ENCODE results near the gene ABCB10. TPM values are rescaled to one million over a fixed set of nuclear protein-coding genes. Genes with fewer than 3 reads are reported as not detected.

ABCB10 gene
- total RNA-seq, 1 donor from 2014 or later, result 16.4 TPM

DNA sequence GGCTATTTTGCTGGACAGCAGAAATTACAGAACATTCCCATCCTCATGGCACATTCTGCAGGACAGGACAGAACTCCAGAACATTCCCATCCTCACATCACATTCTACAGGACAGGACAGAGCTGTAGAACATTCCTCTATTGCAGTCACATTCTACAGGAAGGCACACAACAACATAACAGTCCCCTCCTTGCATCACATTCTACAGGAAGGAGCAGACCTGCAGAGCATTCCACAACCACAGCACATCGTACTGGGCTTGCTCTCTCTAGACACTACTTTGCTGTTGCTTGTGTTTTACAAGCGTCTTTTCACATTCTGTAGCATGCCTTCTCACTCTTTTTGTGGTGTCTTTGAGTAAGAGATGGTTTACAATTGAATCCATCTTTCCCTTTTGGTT is 26.8 kb upstream of the ABCB10 start:
- H3K27ac ChIP-seq (ENCODE audit: low read depth, low read length), result no peak overlapping the region
- no peaks in the 10 kb centered on the region for H3K27me3 ChIP-seq (ENCODE audit: insufficient read depth, low read length)
- H3K4me3 ChIP-seq (ENCODE audit: insufficient read depth, low read depth, low read length), result no peak overlapping the region
- H3K79me2 ChIP-seq (ENCODE audit: insufficient read depth, low read length), result no peaks in the 10 kb centered on the region
- no peak overlapping the region for H2AFZ ChIP-seq (ENCODE audit: low read depth, low read length)
- FAIRE-seq, result no peak
- no peak overlapping the region for H3K9ac ChIP-seq (ENCODE audit: low read length)
- Mint-ChIP-seq H3K9me3 (ENCODE audit: unreplicated experiment) (no peaks in the 10 kb centered on the region), H3K4me1 (ENCODE audit: low read depth, unreplicated experiment) (peaks cover 4% of the 10 kb centered on the region), H3K27ac (ENCODE audit: unreplicated experiment) (no peak overlapping the region), H3K4me3 (ENCODE audit: unreplicated experiment) (no peak overlapping the region), H3K27me3 (ENCODE audit: low read depth, unreplicated experiment) (no peaks in the 10 kb centered on the region), H3K36me3 (ENCODE audit: low read depth, unreplicated experiment) (peaks cover 2% of the 10 kb centered on the region)
- no peaks in the 10 kb centered on the region for H3K36me3 ChIP-seq (ENCODE audit: insufficient read depth, low read length)
- TF ChIP-seq EZH2 (IDR thresholded peaks at IDR 0.05; ENCODE audit: insufficient read depth, low read length), result no peak
- TF ChIP-seq, protein P1, sequence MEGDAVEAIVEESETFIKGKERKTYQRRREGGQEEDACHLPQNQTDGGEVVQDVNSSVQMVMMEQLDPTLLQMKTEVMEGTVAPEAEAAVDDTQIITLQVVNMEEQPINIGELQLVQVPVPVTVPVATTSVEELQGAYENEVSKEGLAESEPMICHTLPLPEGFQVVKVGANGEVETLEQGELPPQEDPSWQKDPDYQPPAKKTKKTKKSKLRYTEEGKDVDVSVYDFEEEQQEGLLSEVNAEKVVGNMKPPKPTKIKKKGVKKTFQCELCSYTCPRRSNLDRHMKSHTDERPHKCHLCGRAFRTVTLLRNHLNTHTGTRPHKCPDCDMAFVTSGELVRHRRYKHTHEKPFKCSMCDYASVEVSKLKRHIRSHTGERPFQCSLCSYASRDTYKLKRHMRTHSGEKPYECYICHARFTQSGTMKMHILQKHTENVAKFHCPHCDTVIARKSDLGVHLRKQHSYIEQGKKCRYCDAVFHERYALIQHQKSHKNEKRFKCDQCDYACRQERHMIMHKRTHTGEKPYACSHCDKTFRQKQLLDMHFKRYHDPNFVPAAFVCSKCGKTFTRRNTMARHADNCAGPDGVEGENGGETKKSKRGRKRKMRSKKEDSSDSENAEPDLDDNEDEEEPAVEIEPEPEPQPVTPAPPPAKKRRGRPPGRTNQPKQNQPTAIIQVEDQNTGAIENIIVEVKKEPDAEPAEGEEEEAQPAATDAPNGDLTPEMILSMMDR (IDR thresholded peaks at IDR 0.05; ENCODE audit: insufficient read depth, low read depth, low read length), result no peak
- H4K20me1 ChIP-seq (ENCODE audit: insufficient read depth, low read length), result no peaks in the 10 kb centered on the region
- no peak for DNase-seq (ENCODE audit: low read depth)
- no peak overlapping the region for H3K4me2 ChIP-seq (ENCODE audit: low read length)
- H3K9me3 ChIP-seq (ENCODE audit: insufficient read depth, low read depth, low read length), result no peaks in the 10 kb centered on the region
- H3K4me1 ChIP-seq (ENCODE audit: insufficient read depth, low read length), result no peaks in the 10 kb centered on the region

- H3K79me2 ChIP-seq (ENCODE audit: insufficient read depth, low read length), result no peaks in the 10 kb centered on the region
- H3K4me3 Mint-ChIP-seq (ENCODE audit: unreplicated experiment), result no peak overlapping the region
- TF ChIP-seq, protein P1 (IDR thresholded peaks at IDR 0.05; ENCODE audit: insufficient read depth, low read depth, low read length), result no peak
- no peak for TF ChIP-seq EZH2 (IDR thresholded peaks at IDR 0.05; ENCODE audit: insufficient read depth, low read length)
- no peak overlapping the region for H2AFZ ChIP-seq (ENCODE audit: low read depth, low read length)
- no peak overlapping the region for H3K27ac ChIP-seq (ENCODE audit: low read depth, low read length)
- no peaks in the 10 kb centered on the region for H3K9me3 ChIP-seq (ENCODE audit: insufficient read depth, low read depth, low read length)
- no peaks in the 10 kb centered on the region for H3K36me3 Mint-ChIP-seq (ENCODE audit: low read depth, unreplicated experiment)
- DNase-seq (ENCODE audit: low read depth) (no peak), FAIRE-seq (no peak)
- H3K36me3 ChIP-seq (ENCODE audit: insufficient read depth, low read length), result no peaks in the 10 kb centered on the region
- no peaks in the 10 kb centered on the region for H4K20me1 ChIP-seq (ENCODE audit: insufficient read depth, low read length)
- H3K27me3 Mint-ChIP-seq (ENCODE audit: low read depth, unreplicated experiment), result no peaks in the 10 kb centered on the region
- no peak overlapping the region for H3K27ac Mint-ChIP-seq (ENCODE audit: unreplicated experiment)
- H3K4me2 ChIP-seq (ENCODE audit: low read length), result no peak overlapping the region
- peaks cover 12% of the 10 kb centered on the region for H3K4me1 Mint-ChIP-seq (ENCODE audit: low read depth, unreplicated experiment)
- no peaks in the 10 kb centered on the region for H3K9me3 Mint-ChIP-seq (ENCODE audit: unreplicated experiment)
- no peak overlapping the region for H3K4me3 ChIP-seq (ENCODE audit: insufficient read depth, low read depth, low read length)
- H3K27me3 ChIP-seq (ENCODE audit: insufficient read depth, low read length), result peaks cover 3% of the 10 kb centered on the region
- peaks cover 7% of the 10 kb centered on the region for H3K4me1 ChIP-seq (ENCODE audit: insufficient read depth, low read length)
- H3K9ac ChIP-seq (ENCODE audit: low read length), result no peak overlapping the region
These were observed 24.2 kb upstream of the ABCB10 start for GRCh38 chr1:229582715-229583114.

GRCh38 chr1:229582011-229582694 is 23.6 kb upstream of the ABCB10 start:
- no peak overlapping the region for H2AFZ ChIP-seq (ENCODE audit: low read depth, low read length)
- H3K4me3 ChIP-seq (ENCODE audit: insufficient read depth, low read depth, low read length), result no peak overlapping the region
- H3K36me3 ChIP-seq (ENCODE audit: insufficient read depth, low read length), result no peaks in the 10 kb centered on the region
- Mint-ChIP-seq H3K36me3 (ENCODE audit: low read depth, unreplicated experiment) (no peaks in the 10 kb centered on the region), H3K27me3 (ENCODE audit: low read depth, unreplicated experiment) (no peaks in the 10 kb centered on the region), H3K9me3 (ENCODE audit: unreplicated experiment) (no peaks in the 10 kb centered on the region), H3K4me3 (ENCODE audit: unreplicated experiment) (no peak overlapping the region), H3K4me1 (ENCODE audit: low read depth, unreplicated experiment) (peaks cover 12% of the 10 kb centered on the region), H3K27ac (ENCODE audit: unreplicated experiment) (no peak overlapping the region)
- DNase-seq (ENCODE audit: low read depth) (peak; percentile 23), FAIRE-seq (no peak)
- H3K9me3 ChIP-seq (ENCODE audit: insufficient read depth, low read depth, low read length), result no peaks in the 10 kb centered on the region
- peaks cover 7% of the 10 kb centered on the region for H3K4me1 ChIP-seq (ENCODE audit: insufficient read depth, low read length)
- H3K9ac ChIP-seq (ENCODE audit: low read length), result no peak overlapping the region
- no peaks in the 10 kb centered on the region for H3K79me2 ChIP-seq (ENCODE audit: insufficient read depth, low read length)
- no peak overlapping the region for H3K27ac ChIP-seq (ENCODE audit: low read depth, low read length)
- peaks cover 3% of the 10 kb centered on the region for H3K27me3 ChIP-seq (ENCODE audit: insufficient read depth, low read length)
- no peak for TF ChIP-seq EZH2 (IDR thresholded peaks at IDR 0.05; ENCODE audit: insufficient read depth, low read length)
- TF ChIP-seq, protein P1 (IDR thresholded peaks at IDR 0.05; ENCODE audit: insufficient read depth, low read depth, low read length), result no peak
- H3K4me2 ChIP-seq (ENCODE audit: low read length), result no peak overlapping the region
- no peaks in the 10 kb centered on the region for H4K20me1 ChIP-seq (ENCODE audit: insufficient read depth, low read length)

Measured in astrocyte (in vitro differentiated cells and primary cell).